HEK293 (cell line): ENCODE data around the gene WTAP.

Experiments
- CTCF ChIA-PET: fragments of 350-600 bp; formaldehyde crosslinking; extraction: SDS; loops from one replicate; lab custom pipeline; 2021; ENCODE audit warnings: antibody characterized with exemption; lab: Yijun Ruan, JAX
- POLR2A ChIA-PET: fragments of 300-600 bp; formaldehyde crosslinking; extraction: SDS; loops from one replicate; lab custom pipeline; 2020; ENCODE audit warnings: antibody characterized with exemption, inconsistent platforms; lab: Yijun Ruan, JAX
- H3K27ac ChIP-seq: fragments of 200-500 bp; sonication (Bioruptor generic); 2 replicates; pipeline ENCODE4 v1.5.1; 2014; ENCODE audit warnings: low read depth, low read length, control low read depth, inconsistent platforms; ENCODE audit errors: extremely low read depth
- H3K36me3 ChIP-seq, 2 experiments: fragments of 200-500 bp in 1 of 2; sonication (Bioruptor generic) in 1 of 2; 1 replicate in 1 of 2; 2 replicates in 1 of 2; pipeline ENCODE4 v1.5.1; 2014 to 2017; ENCODE audit warnings: inconsistent platforms in 2 of 2, low read length in 2 of 2; ENCODE audit not compliant: control insufficient read depth in 2 of 2, insufficient read depth in 1 of 2
- H3K4me1 ChIP-seq: fragments of 200-500 bp; sonication (Bioruptor generic); 2 replicates; pipeline ENCODE4 v1.5.1; 2014; ENCODE audit warnings: mild to moderate bottlenecking, low read length, inconsistent platforms; ENCODE audit not compliant: control insufficient read depth, insufficient read depth
- H3K4me3 ChIP-seq: 2 replicates; pipeline ENCODE4 v1.5.1; 2011; ENCODE audit warnings: low read depth, mild to moderate bottlenecking, control low read depth, low read length, moderate library complexity
- H3K9me3 ChIP-seq: fragments of 200-500 bp; sonication (Bioruptor generic); 2 replicates; pipeline ENCODE4 v1.5.1; 2014; ENCODE audit warnings: low read depth, low read length, inconsistent platforms; ENCODE audit not compliant: control insufficient read depth, insufficient read depth
- GLIS2 ChIP-seq: fragments of 450-650 bp; formaldehyde crosslinking; IDR thresholded peaks from 2 replicates; pipeline ENCODE4 v1.5.1; 2016; ENCODE audit warnings: missing biosample characterization, missing genetic modification characterization
- IKZF3 ChIP-seq: fragments of 450-650 bp; IDR thresholded peaks from 2 replicates; pipeline ENCODE4 v1.5.0; 2018; ENCODE audit warnings: missing biosample characterization, mild to moderate bottlenecking, missing genetic modification characterization, moderate library complexity
- MYNN ChIP-seq: fragments of 450-650 bp; formaldehyde crosslinking; IDR thresholded peaks from 2 replicates; pipeline ENCODE4 v1.5.1; 2016; ENCODE audit warnings: missing biosample characterization, missing genetic modification characterization, borderline replicate concordance
- PATZ1 ChIP-seq: fragments of 450-650 bp; formaldehyde crosslinking; IDR thresholded peaks from 2 replicates; pipeline ENCODE4 v1.5.1; 2016; ENCODE audit warnings: missing biosample characterization, missing genetic modification characterization
- SCRT2 ChIP-seq: fragments of 450-650 bp; formaldehyde crosslinking; IDR thresholded peaks from 2 replicates; pipeline ENCODE4 v1.5.1; 2016; ENCODE audit warnings: missing biosample characterization, missing genetic modification characterization
- SP2 ChIP-seq: fragments of 450-650 bp; formaldehyde crosslinking; IDR thresholded peaks from 2 replicates; pipeline ENCODE4 v1.5.1; 2016; ENCODE audit warnings: missing biosample characterization, missing genetic modification characterization
- SP7 ChIP-seq: fragments of 450-650 bp; formaldehyde crosslinking; IDR thresholded peaks from 2 replicates; pipeline ENCODE4 v1.5.1; 2016; ENCODE audit warnings: missing biosample characterization, missing genetic modification characterization
- ZBTB7A ChIP-seq: fragments of 450-650 bp; formaldehyde crosslinking; IDR thresholded peaks from 2 replicates; pipeline ENCODE4 v1.5.1; 2016; ENCODE audit warnings: low read depth, missing biosample characterization, missing genetic modification characterization
- ZNF184 ChIP-seq: fragments of 450-650 bp; IDR thresholded peaks from 2 replicates; pipeline ENCODE4 v1.5.1; 2018; ENCODE audit warnings: missing biosample characterization, mild to moderate bottlenecking, missing genetic modification characterization
- ZNF2 ChIP-seq: fragments of 450-650 bp; formaldehyde crosslinking; IDR thresholded peaks from 2 replicates; pipeline ENCODE4 v1.5.1; 2016; ENCODE audit warnings: missing biosample characterization, missing genetic modification characterization
- ZNF239 ChIP-seq: fragments of 450-650 bp; formaldehyde crosslinking; IDR thresholded peaks from 2 replicates; pipeline ENCODE4 v1.5.1; 2016; ENCODE audit warnings: missing biosample characterization, missing genetic modification characterization
- ZNF274 ChIP-seq, 2 experiments: fragments of 200-500 bp in 1 of 2; fragments of 450-650 bp in 1 of 2; sonication (Bioruptor generic) in 1 of 2; formaldehyde crosslinking in 1 of 2; IDR thresholded peaks; 2 replicates each; pipeline versions ENCODE4 v1.5.1 to v1.6.1; 2014 to 2016; ENCODE audit warnings: borderline replicate concordance in 1 of 2, inconsistent platforms in 1 of 2, low read length in 1 of 2, missing biosample characterization in 1 of 2, missing genetic modification characterization in 1 of 2
- ZNF660 ChIP-seq: fragments of 450-650 bp; IDR thresholded peaks from 2 replicates; pipeline ENCODE4 v1.5.1; 2018; ENCODE audit warnings: missing biosample characterization, mild to moderate bottlenecking, missing genetic modification characterization
- ZSCAN23 ChIP-seq: fragments of 450-650 bp; formaldehyde crosslinking; IDR thresholded peaks from 2 replicates; pipeline ENCODE4 v1.5.1; 2016; ENCODE audit warnings: missing biosample characterization, missing genetic modification characterization
- TF ChIP-seq, protein P1 (sequence below): fragments of 450-650 bp; formaldehyde crosslinking; IDR thresholded peaks from 2 replicates; pipeline ENCODE4 v1.5.1; 2016; ENCODE audit warnings: missing biosample characterization, missing genetic modification characterization
- TF ChIP-seq, protein P2 (sequence below): fragments of 450-650 bp; formaldehyde crosslinking; IDR thresholded peaks from 2 replicates; pipeline ENCODE4 v1.5.0; 2017; ENCODE audit warnings: missing biosample characterization, missing genetic modification characterization, borderline replicate concordance
- TF ChIP-seq, protein P3 (sequence below): fragments of 450-650 bp; formaldehyde crosslinking; IDR thresholded peaks from 2 replicates; pipeline ENCODE4 v1.5.1; 2016; ENCODE audit warnings: missing biosample characterization, missing genetic modification characterization
- TF ChIP-seq, protein P4 (sequence below): fragments of 450-650 bp; formaldehyde crosslinking; IDR thresholded peaks from 2 replicates; pipeline ENCODE4 v1.5.1; 2016; ENCODE audit warnings: missing biosample characterization, missing genetic modification characterization

Gene WTAP

DNA sequence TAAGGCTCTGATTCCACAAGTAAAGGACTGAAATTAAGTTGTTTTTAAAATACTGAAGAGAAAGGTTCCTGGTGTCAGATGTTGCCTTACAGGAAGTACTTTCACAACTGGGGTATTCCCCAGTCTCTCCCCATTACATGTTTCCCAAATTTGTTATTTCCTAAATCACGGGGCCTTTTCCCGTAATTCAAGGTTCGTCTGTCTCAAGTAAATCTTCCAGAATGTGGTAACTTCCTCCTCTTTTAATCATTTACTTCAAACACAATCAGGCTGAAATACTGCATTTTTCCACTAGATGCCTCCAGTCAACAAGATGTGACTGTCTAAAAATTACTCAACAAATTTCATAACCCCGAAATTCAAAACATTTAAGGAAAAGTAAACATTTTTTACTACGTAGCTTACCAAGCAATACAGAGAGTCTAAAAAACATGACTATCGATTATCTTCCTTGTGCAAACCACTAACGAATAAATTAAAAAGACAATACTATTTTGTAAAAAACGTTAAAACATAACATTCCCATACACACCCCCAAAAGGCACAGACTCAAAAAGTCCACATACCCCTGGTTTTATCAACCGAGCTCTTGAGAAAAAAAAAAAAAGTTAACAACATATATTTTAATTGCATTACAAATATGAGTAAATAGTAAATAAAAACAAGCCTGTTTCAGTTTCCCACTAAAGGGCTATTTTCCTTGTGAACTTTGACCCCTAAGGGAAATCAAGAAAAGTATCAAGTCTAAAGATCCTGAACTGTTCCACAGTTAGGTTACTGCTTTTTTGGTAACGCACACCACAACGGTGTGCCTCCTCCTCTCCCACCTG, 36.0 kb upstream of the WTAP start (continued):
- TF ChIP-seq ZNF660 (tag by site-specific recombination): peak; percentile 79
- TF ChIP-seq, protein P1, sequence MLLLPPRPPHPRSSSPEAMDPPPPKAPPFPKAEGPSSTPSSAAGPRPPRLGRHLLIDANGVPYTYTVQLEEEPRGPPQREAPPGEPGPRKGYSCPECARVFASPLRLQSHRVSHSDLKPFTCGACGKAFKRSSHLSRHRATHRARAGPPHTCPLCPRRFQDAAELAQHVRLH: no peak
- no peak for TF ChIP-seq ZNF274 (IDR thresholded peaks at IDR 0.05; ENCODE audit: low read length)
- TF ChIP-seq ZNF274 (tag by site-specific recombination; IDR thresholded peaks at IDR 0.05; ENCODE audit: borderline replicate concordance): no peak
- 0 out of 2 replicates have a peak, but pooled peaks have one; percentile 35 for TF ChIP-seq ZNF2 (tag by site-specific recombination)
- TF ChIP-seq, all 188 proteins: peak for 7

GRCh38 chr6:159691963-159692287, 35.4 kb upstream of the WTAP start:
- Histone ChIP-seq H3K4me3 (peak overlapping the region; percentile 85), H3K27ac (0 out of 2 replicates have a peak overlapping the region, but pooled peaks have one; percentile 89), H3K4me1 (no peaks in the 10 kb centered on the region; the same call in 1 of the 2 replicates), H3K9me3 (no peaks in the 10 kb centered on the region), H3K36me3 (peaks cover 21 to 42% of the 10 kb centered on the region in 2 experiments)
- ChIA-PET CTCF (interaction anchor here (0.6 to 2.9 kb wide), 28 partner anchors 9 to 250 kb away, joined by 3 to 17 read pairs (median 6); partner anchors contain the start of genes ACAT2, TCP1 and WTAP), POLR2A (interaction anchor here (1.0 to 5.6 kb wide), 6 partner anchors 10 to 160 kb away, joined by 4 to 67 read pairs (median 5); partner anchors contain the start of genes MRPL18, TCP1 and WTAP)
- TF ChIP-seq ZNF239 (tag by site-specific recombination) (no peak), MYNN (tag by site-specific recombination) (no peak), IKZF3 (no peak), ZBTB7A (tag by site-specific recombination) (no peak)
- TF ChIP-seq, protein P2, sequence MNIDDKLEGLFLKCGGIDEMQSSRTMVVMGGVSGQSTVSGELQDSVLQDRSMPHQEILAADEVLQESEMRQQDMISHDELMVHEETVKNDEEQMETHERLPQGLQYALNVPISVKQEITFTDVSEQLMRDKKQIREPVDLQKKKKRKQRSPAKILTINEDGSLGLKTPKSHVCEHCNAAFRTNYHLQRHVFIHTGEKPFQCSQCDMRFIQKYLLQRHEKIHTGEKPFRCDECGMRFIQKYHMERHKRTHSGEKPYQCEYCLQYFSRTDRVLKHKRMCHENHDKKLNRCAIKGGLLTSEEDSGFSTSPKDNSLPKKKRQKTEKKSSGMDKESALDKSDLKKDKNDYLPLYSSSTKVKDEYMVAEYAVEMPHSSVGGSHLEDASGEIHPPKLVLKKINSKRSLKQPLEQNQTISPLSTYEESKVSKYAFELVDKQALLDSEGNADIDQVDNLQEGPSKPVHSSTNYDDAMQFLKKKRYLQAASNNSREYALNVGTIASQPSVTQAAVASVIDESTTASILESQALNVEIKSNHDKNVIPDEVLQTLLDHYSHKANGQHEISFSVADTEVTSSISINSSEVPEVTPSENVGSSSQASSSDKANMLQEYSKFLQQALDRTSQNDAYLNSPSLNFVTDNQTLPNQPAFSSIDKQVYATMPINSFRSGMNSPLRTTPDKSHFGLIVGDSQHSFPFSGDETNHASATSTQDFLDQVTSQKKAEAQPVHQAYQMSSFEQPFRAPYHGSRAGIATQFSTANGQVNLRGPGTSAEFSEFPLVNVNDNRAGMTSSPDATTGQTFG (tag by site-specific recombination): no peak
- TF ChIP-seq, protein P3, sequence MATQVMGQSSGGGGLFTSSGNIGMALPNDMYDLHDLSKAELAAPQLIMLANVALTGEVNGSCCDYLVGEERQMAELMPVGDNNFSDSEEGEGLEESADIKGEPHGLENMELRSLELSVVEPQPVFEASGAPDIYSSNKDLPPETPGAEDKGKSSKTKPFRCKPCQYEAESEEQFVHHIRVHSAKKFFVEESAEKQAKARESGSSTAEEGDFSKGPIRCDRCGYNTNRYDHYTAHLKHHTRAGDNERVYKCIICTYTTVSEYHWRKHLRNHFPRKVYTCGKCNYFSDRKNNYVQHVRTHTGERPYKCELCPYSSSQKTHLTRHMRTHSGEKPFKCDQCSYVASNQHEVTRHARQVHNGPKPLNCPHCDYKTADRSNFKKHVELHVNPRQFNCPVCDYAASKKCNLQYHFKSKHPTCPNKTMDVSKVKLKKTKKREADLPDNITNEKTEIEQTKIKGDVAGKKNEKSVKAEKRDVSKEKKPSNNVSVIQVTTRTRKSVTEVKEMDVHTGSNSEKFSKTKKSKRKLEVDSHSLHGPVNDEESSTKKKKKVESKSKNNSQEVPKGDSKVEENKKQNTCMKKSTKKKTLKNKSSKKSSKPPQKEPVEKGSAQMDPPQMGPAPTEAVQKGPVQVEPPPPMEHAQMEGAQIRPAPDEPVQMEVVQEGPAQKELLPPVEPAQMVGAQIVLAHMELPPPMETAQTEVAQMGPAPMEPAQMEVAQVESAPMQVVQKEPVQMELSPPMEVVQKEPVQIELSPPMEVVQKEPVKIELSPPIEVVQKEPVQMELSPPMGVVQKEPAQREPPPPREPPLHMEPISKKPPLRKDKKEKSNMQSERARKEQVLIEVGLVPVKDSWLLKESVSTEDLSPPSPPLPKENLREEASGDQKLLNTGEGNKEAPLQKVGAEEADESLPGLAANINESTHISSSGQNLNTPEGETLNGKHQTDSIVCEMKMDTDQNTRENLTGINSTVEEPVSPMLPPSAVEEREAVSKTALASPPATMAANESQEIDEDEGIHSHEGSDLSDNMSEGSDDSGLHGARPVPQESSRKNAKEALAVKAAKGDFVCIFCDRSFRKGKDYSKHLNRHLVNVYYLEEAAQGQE: no peak

- Histone ChIP-seq H3K4me1 (no peaks in the 10 kb centered on the region; the same call in 1 of the 2 replicates), H3K4me3 (peak overlapping the region; percentile 85), H3K36me3 (peaks cover 15 to 36% of the 10 kb centered on the region in 2 experiments; a peak in 2 of 3 replicates), H3K9me3 (no peaks in the 10 kb centered on the region), H3K27ac (peak overlapping the region; percentile 89)
- CTCF ChIA-PET: interaction anchor here (1.1 to 2.9 kb wide), 16 partner anchors 9 to 250 kb away, joined by 3 to 17 read pairs (median 8); partner anchors contain the start of gene WTAP
- POLR2A ChIA-PET: interaction anchor here (0.5 to 5.6 kb wide), 12 partner anchors 9 to 284 kb away, joined by 3 to 67 read pairs (median 4); partner anchors contain the start of genes MRPL18, TCP1 and WTAP
- TF ChIP-seq ZSCAN23: no peak
- TF ChIP-seq SCRT2 (tag by site-specific recombination): no peak
- TF ChIP-seq SP2 (tag by site-specific recombination): peak; percentile 39
- TF ChIP-seq SP7 (tag by site-specific recombination): 0 out of 2 replicates have a peak, but pooled peaks have one; percentile 24
- TF ChIP-seq ZNF184: no peak
- TF ChIP-seq GLIS2 (tag by site-specific recombination): peak; percentile 82
- TF ChIP-seq, protein P4, sequence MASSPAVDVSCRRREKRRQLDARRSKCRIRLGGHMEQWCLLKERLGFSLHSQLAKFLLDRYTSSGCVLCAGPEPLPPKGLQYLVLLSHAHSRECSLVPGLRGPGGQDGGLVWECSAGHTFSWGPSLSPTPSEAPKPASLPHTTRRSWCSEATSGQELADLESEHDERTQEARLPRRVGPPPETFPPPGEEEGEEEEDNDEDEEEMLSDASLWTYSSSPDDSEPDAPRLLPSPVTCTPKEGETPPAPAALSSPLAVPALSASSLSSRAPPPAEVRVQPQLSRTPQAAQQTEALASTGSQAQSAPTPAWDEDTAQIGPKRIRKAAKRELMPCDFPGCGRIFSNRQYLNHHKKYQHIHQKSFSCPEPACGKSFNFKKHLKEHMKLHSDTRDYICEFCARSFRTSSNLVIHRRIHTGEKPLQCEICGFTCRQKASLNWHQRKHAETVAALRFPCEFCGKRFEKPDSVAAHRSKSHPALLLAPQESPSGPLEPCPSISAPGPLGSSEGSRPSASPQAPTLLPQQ (tag by site-specific recombination): no peak; the same call in 1 of the 2 replicates
- 0 out of 2 replicates have a peak, but pooled peaks have one; percentile 6 for TF ChIP-seq PATZ1 (tag by site-specific recombination)
Observed at GRCh38 chr6:159692303-159693127, 34.8 kb upstream of the WTAP start.
